ENCODE data around the gene FER.

- TF ChIP-seq KDM2B (CRISPR knock-in tag; IDR thresholded peaks at IDR 0.05) (no peak), RCOR1 (IDR thresholded peaks at IDR 0.05; ENCODE audit: borderline replicate concordance in 1 of 2, low read depth in 2 of 2, low read length in 2 of 2) (no peak), POLR3A (IDR thresholded peaks at IDR 0.05; ENCODE audit: borderline replicate concordance, extremely low read depth, insufficient read depth, insufficient read length) (no peak), CHD2 (IDR thresholded peaks at IDR 0.05; ENCODE audit: low read depth, low read length) (no peak), GATAD2B (IDR thresholded peaks at IDR 0.05; ENCODE audit: borderline replicate concordance) (no peak), JUND (IDR thresholded peaks at IDR 0.05; ENCODE audit: borderline replicate concordance, low read depth, low read length) (no peak), JUND (tag; IDR thresholded peaks at IDR 0.05; ENCODE audit: borderline replicate concordance, low read depth, low read length) (no peak), NFYB (IDR thresholded peaks at IDR 0.05; ENCODE audit: extremely low read depth, insufficient read length) (no peak), PATZ1 (CRISPR knock-in tag; IDR thresholded peaks at IDR 0.05; ENCODE audit: borderline replicate concordance) (no peak)
These were observed 280.4 kb downstream of the FER start for GRCh38 chr5:109027983-109028607.
